CD4-positive, alpha-beta T cell treated with Interferon alpha-2 for 1 hour (primary cell): Measurements from ENCODE around the gene GALNT10.
A peak's percentile ranks its signal among the peaks of the same experiment; 100 is the strongest.

Experiments
- DNase-seq, 2 donors: peaks; one replicate each; pipeline ENCODE4 v3.0.0-alpha.2; 2020 to 2022

The GALNT10 gene

DNA sequence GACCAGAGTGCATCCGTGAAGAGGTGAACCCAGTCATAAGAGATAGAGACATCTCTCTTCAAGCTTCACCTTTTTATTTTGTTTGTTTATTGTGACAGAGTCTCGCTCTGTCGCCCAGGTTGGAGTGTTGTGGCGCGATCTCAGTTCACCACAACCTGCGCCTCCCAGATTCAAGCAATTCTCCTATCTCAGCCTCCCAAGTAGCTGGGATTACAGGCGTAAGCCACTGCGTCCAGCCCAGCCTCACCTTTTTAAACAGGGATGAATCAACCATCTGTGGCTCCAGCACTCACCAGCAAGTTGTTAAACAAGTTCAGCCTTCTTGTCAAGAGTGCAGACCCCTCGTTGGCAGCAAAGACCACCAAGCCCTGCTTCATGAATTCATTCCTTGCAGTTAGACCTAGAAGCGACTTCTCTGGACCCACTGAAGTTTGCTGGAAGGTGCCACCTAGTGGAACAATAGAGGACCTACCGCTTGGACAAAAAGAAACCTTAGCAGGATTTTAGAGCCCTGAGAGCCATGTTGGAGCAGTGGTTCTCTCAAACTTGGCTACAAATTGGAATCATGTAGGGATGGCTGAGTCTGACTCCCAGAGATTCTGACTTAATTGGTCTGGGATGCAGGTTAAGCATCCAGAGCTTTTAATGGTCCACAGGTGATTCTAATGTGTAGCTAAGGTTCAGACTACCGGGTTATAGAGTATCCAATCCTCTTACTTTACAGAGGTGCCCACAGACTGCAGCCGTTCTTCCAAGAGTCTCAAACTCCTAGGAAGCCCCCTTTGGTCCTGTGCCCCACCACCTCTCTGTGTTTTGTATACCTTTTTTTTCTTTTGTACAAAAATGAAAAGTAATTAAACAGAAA lies 10.5 kb upstream of the GALNT10 start:
- DNase-seq, result peak; percentile 36 to 69

GRCh38 chr5:154181161-154181560 lies 9.4 kb upstream of the GALNT10 start:
- DNase-seq, result no peak

- no peak for DNase-seq
These were observed 1.2 kb upstream of the GALNT10 start for GRCh38 chr5:154189256-154189818.

DNA sequence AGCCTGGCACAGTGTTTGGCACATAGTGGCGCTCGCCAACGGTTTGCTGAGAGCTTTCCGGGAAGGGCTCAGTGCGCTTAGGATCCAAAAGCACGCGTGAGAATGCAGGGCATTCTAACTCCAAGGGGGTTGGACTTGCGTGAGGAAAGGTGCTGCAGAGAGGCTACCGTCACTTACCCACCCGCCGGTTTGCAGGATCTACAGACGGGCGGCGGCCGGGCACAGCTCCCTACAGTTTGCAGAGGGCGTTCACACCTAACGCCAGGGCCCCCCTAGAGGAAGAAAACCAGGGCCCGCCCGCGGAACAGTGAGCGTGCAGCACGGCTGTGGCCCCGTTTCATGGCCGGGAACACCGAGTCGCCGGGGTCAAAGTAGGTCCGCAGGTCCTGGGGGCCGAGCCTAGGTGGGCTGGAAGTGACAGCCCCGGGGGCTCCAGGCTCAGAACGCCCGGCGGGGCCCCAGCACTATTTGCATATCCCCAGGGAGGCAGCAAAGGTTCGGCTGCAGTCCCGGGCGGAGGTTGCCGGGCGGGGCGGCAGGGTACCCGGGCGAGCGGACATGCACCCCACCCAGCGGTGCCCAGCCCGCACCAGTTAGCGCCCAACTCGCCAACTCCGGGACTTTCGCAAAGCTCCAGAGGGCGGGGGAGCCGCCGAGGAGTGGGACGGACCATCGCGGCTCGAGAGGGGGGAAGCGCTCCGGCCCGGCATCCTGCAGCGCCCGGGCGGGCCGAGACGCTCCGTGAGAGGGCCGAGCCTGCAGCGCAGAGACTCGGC lies 526 bp upstream of the GALNT10 start:
- DNase-seq, result peak; percentile 81 to 89

DNA sequence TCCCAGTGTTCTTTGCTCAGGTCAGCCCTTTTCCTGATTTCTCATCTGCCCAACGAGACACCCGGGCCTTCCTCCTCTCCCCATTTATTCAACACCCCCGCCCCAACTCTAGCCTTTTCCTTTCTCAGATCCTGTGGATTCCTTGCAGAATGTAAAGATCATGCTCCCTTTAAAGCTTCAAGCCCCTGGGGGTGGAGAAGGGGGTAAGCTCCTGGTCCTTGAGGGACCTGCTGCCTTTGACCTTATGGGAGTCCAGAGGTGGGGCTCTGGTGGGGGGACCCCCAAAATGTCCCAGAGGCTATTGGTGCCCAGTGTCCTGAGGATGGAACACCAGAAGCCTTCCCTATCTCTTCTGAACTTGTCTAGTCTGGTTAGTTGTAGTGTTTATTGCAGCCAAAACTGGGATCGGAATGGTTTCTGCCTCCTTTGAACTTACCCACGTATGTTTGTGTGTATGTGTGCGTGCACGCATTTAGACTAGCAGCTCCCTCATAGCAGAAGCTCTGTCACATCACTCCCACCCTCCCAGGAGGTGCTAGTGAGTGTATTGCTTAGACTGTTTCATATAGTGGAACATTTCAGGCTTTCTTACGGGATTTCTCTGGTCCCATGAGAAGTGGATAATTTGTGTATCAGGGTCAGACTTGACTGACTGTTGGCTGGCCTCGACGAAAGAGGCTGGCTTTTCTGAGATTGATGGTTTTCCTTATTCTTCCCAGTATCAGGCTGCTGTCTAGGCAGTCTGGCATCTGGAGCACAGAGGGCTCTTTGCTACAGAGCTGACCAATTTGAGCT lies 1.1 kb downstream of the GALNT10 start:
- peak in 1 of 2 donors; percentile 24 for DNase-seq

DNA sequence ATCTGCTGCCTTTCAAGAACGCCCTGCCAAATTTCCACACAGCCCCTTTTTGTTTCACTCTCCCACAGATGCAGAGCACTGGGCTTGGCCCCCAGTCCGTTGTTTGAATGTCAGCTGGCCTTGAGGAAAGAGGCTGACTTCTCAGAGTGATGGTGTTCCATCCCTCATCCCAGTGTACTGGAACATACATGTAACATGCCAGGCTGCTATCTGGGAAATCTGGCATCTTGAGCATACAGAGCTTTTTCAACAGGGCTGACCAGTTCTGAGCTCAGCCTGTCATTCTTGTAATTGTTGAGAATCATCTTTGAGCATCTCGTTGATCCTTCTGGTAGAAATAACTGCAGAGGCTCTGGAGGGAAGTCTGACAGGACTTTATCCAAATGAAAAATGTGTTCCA lies 2.8 kb downstream of the GALNT10 start:
- no peak for DNase-seq

GRCh38 chr5:154193701-154194121 lies 3.2 kb downstream of the GALNT10 start:
- DNase-seq, result no peak

DNA sequence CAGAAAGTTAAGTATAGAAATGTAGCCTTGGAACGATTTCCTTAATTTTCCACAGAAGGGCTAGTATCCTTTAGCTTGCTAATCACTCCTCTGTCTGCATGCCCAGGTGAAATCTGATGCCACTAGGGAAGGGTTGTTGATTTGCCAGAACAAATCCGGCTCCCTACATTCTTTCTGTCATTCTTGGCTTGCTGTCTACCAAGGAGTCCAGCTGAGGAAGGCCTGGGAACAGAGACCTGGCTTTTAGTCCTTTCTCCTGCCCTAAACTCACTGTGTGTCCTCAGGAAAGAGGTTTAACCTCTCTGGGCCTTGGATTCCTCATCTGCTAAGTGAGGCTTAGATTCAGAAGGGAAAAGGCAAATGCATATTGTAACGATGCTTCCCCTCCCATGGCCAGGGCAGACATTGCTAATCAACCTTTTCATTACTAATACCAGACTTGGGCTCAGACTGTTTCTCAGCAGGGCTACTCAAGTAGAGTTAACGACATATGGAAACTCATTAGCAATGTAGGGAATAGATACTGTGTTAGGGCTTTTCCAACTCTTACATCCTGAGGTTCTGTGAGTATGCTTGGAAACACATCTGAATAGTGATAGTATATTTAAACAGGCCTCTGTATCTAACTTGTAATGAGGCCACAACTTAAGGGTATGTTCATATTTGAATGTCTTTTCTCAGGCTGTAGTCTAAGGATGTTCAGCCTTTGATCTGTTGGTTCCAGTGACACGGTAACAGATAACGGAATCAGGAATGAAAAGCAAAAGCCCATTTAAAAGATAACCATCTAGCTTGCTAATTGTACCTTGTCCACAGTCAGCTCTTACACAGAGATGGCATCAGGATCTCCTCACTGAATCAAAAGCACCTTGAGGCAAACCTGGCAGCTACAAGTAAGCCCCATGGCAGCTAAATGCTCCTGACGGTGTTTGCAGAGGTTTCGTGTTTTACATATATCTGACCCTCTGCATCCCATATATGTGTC lies 4.1 kb downstream of the GALNT10 start:
- DNase-seq, result no peak

DNA sequence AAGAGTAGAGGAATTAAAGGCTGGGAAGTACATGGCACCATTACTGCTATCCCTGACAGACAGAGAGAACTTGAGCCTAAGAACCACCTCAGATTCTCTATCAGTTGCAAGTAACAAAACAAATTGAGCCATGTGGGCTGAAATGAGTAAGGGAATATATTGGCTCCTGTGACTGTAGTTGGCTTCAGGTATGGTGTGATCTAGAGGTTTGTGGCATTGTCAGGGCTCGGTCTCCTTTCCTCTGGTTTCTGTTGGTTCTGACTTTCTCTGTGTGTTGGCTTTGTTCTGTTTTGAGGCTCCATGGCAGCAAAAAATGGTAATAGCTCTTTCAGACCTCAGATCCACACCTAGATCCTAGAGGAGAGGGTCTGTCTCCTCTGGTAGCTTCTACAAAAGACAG lies 5.7 kb downstream of the GALNT10 start:
- no peak for DNase-seq

DNA sequence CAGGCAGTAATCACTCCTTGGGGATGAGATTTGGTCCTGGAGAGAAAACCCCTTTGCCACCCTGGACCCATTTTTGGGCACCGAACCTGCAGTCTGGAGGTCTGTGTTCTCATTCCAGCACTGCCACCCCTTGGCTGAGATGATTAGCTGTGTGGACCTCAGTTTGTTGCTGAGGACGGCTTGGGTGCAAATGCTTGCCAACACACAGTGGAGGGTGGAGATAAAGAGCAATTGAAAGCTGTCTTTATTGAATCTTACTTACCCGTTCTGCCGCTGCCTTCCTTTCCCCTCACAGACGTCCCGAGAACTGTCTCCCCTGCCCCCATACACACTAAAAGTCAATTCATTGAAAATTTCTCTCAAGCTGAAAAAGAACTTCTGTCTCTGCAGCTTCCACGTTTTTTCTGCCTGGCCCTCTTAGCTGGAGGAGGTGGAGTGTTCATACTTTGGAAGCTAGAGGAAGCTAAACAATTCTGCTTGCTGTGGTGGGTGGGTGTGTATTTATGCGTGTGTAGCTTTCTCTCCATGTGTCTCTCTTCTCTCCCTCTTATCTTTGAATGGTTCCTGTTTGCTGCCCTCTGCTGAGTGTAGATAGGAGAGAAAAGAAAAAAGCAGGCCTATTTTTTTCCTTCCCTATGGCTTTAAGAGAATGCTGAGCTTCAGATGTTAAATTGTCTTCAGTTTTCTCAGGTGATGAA lies 6.6 kb downstream of the GALNT10 start:
- DNase-seq, result peak in 1 of 2 donors; percentile 29

DNA sequence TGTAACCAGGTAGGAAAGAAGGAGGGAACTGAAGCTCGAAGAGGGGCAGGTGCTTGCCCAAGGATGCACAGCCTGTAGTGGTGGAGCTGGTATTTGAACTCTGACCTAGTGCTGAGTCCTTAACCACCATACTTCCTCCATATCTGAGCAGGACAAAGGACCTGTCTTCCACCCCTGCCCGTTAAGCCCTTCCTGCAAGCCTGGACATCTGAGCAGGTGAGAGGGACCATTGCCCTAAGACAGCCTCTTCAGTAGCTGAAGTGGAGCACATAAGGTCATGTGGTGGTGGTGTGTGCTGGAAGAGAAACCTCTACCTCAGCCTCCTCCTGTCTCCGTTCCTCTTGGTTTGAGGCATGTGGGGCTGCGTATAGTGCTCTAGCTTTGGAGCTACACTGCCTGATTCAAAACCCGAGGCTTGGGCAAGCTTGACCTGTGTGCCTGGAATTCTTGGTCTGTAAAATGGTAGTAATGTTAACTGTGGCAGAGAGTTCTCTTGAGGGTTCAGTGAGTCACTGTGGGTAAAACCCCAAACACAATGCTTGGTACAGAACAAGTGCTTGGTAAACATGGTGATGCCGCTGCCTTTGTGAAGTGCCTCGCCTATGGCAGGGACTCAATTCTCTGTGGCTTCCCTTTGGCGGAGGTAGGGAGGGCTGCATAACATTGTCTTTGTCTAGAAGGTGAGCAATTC lies 7.4 kb downstream of the GALNT10 start:
- peak; percentile 14 to 61 for DNase-seq

- no peak for DNase-seq
These were observed 8.2 kb downstream of the GALNT10 start for GRCh38 chr5:154198611-154199230.

- DNase-seq, result no peak
These were observed 8.7 kb downstream of the GALNT10 start for GRCh38 chr5:154199263-154199662.

GRCh38 chr5:154199671-154200220 lies 9.2 kb downstream of the GALNT10 start:
- DNase-seq, result no peak

DNA sequence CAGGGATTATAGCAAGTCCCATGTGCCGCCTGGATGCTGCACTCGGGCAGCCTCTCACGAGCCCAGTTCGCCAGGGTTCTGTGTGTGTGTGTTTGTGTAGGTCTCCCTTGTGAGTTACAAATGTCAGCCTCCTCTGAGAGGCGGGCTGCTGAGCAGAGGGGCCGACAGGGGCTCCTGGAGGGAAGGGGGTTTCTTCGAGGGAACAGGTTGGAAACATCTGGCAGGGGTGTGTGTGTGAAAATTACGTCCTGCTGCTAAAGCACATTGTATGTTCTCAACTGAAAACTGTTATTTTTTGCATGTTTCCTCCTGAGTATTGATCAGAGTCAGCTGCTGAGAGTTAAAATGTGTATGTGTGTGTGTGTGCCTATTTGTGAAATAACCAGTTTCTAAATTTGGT lies 9.7 kb downstream of the GALNT10 start:
- DNase-seq, result no peak

DNA sequence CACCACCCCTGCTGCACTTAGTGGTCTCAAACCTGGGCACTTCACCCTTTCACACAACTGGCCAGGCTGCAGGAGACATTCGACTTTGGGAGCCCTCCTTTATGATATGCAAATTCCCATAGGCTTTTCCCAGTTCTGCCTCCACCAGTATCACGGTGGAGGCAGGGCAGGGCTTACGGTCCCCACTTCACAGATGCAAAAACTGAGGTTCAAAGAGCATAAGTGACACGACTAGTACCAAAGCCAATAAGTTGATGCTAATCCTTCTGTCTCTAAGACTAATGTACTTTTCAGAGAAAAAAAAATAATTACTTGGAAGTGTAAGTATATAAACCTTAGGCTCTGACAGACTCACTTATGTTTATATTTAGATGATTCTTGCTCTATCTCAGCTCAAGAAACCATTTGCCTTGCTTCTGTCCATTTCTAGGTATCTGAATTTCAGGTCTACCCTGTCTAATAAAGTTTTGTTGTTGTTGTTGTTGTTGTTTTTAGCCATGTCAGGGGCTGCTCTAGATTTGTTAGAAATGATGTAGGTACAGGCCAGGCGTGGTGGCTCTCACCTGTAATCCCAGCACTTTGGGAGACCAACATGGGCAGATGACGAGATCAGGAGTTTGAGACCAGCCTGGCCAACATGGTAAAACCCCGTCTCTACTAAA lies 10.7 kb downstream of the GALNT10 start:
- DNase-seq, result no peak

DNA sequence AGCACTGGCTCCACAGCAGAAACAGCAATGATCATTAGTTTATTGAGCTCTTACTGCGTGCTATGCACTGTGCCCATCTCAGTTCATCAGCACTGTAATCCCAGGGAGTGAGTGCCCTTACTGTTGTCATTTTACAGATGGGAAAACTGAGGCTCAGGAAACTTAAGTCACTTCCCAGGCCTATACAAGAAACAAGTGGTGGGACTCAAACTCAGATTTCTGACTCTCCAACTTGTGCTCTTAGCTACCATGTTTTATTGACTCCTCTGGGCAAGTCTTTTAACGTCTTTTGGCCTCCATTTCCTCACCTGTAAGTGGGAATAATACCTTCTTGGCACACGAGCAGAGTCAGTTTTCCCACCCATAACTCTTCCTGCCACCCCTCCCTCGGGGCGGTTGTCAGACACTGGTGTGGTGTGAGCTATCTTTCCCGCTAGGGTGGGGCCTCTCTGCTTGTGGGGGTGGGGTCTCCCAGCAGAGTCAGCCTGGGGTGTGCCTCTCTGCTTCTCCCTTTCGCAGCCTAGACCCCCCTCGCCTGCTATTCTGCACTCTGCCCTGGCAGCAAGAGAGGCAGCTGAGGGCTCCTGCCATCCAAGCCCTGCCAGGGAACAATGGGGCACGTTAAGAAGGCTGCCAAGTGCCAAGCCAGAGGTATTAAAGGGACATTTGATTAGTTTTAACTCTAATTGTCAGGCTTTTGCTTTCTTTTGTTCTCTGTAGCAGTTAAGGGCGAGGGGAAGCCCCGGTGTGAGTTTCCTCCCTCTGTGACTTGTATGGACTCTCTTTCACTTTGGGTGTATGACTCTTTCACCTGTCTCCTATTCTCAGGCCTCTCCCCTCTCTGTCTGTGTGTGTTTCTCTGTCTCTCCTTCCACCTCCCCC lies 12.1 kb downstream of the GALNT10 start:
- DNase-seq, result peak in 1 of 2 donors; percentile 60
